Measurements from ENCODE around the gene FAM149A. TPM values are rescaled to one million over a fixed set of nuclear protein-coding genes. Genes with fewer than 3 reads are reported as not detected.

Gene FAM149A
- total RNA-seq, 1 donor from 2014 or later, result 9.8 TPM

- peak overlapping the region in 1 of 2 donors; percentile 14 for H3K4me3 ChIP-seq
- no peaks in the 10 kb centered on the region for H3K4me1 ChIP-seq
- intact Hi-C loops (cut with DNase I), result no loop called here
- no peak overlapping the region for H3K27ac ChIP-seq
- DNase-seq (ENCODE audit: extremely low spot score in 2 of 2), result no peak
- no peaks in the 10 kb centered on the region for H3K27me3 ChIP-seq
- TF ChIP-seq POLR2A (IDR thresholded peaks at IDR 0.05) (no peak), CTCF (IDR thresholded peaks at IDR 0.05) (no peak), POLR2AphosphoS5 (IDR thresholded peaks at IDR 0.05; ENCODE audit: insufficient read depth in 1 of 2, low read depth in 1 of 2) (no peak)
- H3K36me3 ChIP-seq, result peaks cover 0 to 4% of the 10 kb centered on the region in 2 donors
- no peaks in the 10 kb centered on the region for H3K9me3 ChIP-seq
These were observed 99.6 kb downstream of the FAM149A start for GRCh38 chr4:186204103-186204559.

GRCh38 chr4:186204686-186205085, 100.2 kb downstream of the FAM149A start:
- TF ChIP-seq CTCF (IDR thresholded peaks at IDR 0.05), result no peak
- no peak for TF ChIP-seq POLR2A (IDR thresholded peaks at IDR 0.05)
- TF ChIP-seq POLR2AphosphoS5 (IDR thresholded peaks at IDR 0.05; ENCODE audit: insufficient read depth in 1 of 2, low read depth in 1 of 2), result no peak
- no peak for DNase-seq (ENCODE audit: extremely low spot score in 2 of 2)
- H3K27me3 ChIP-seq, result no peaks in the 10 kb centered on the region
- H3K27ac ChIP-seq, result no peak overlapping the region
- no peaks in the 10 kb centered on the region for H3K9me3 ChIP-seq
- no peaks in the 10 kb centered on the region for H3K4me1 ChIP-seq
- peaks cover 0 to 6% of the 10 kb centered on the region in 2 donors for H3K36me3 ChIP-seq
- intact Hi-C loops (cut with DNase I), result no loop called here
- H3K4me3 ChIP-seq, result peak overlapping the region in 1 of 2 donors; percentile 14

GRCh38 chr4:186205156-186205555, 100.7 kb downstream of the FAM149A start:
- Histone ChIP-seq H3K9me3 (no peaks in the 10 kb centered on the region), H3K4me3 (no peak overlapping the region), H3K4me1 (no peaks in the 10 kb centered on the region), H3K36me3 (peaks cover 0 to 6% of the 10 kb centered on the region in 2 donors), H3K27me3 (no peaks in the 10 kb centered on the region), H3K27ac (no peak overlapping the region)
- intact Hi-C loops (cut with DNase I), result no loop called here
- DNase-seq (ENCODE audit: extremely low spot score in 2 of 2), result no peak
- TF ChIP-seq POLR2AphosphoS5 (IDR thresholded peaks at IDR 0.05; ENCODE audit: insufficient read depth in 1 of 2, low read depth in 1 of 2), result no peak
- no peak for TF ChIP-seq CTCF (IDR thresholded peaks at IDR 0.05)
- TF ChIP-seq POLR2A (IDR thresholded peaks at IDR 0.05), result no peak

- Histone ChIP-seq H3K4me1 (no peaks in the 10 kb centered on the region), H3K9me3 (no peaks in the 10 kb centered on the region), H3K36me3 (no peaks in the 10 kb centered on the region), H3K4me3 (no peak overlapping the region), H3K27ac (no peak overlapping the region), H3K27me3 (no peaks in the 10 kb centered on the region)
- DNase-seq (ENCODE audit: extremely low spot score in 2 of 2), result no peak
- intact Hi-C loops (cut with DNase I), result no loop called here
- TF ChIP-seq POLR2A (IDR thresholded peaks at IDR 0.05) (no peak), CTCF (IDR thresholded peaks at IDR 0.05) (no peak), POLR2AphosphoS5 (IDR thresholded peaks at IDR 0.05; ENCODE audit: insufficient read depth in 1 of 2, low read depth in 1 of 2) (no peak)
These were observed 112.0 kb downstream of the FAM149A start for GRCh38 chr4:186216465-186217024.

- Histone ChIP-seq H3K36me3 (no peaks in the 10 kb centered on the region), H3K27me3 (no peaks in the 10 kb centered on the region), H3K4me3 (no peak overlapping the region), H3K27ac (no peak overlapping the region), H3K9me3 (no peaks in the 10 kb centered on the region), H3K4me1 (no peaks in the 10 kb centered on the region)
- TF ChIP-seq POLR2AphosphoS5 (IDR thresholded peaks at IDR 0.05; ENCODE audit: insufficient read depth in 1 of 2, low read depth in 1 of 2) (no peak), CTCF (IDR thresholded peaks at IDR 0.05) (no peak), POLR2A (IDR thresholded peaks at IDR 0.05) (no peak)
- intact Hi-C loops (cut with DNase I), result no loop called here
- no peak for DNase-seq (ENCODE audit: extremely low spot score in 2 of 2)
These were observed 113.3 kb downstream of the FAM149A start for GRCh38 chr4:186217733-186218293.
